Peyer's patch (tissue), 4 donors: ENCODE measurements around the gene DNAJB12. TPM values are rescaled to one million over a fixed set of nuclear protein-coding genes. Genes with fewer than 3 reads are reported as not detected.
A peak's percentile ranks its signal among the peaks of the same experiment; 100 is the strongest.

Experiments
- DNase-seq, 3 donors: peaks; one replicate each; pipeline ENCODE4 v3.0.0-alpha.2; 2017 to 2019
- H3K27ac ChIP-seq, 4 donors: fragments of 200-600 bp; sonication (generic); one replicate each; pipeline ENCODE4 v1.5.1; 2016 to 2019
- H3K27me3 ChIP-seq, 2 donors: fragments of 200-600 bp; sonication (generic); one replicate each; pipeline ENCODE4 v1.5.1; 2019
- H3K36me3 ChIP-seq, 3 donors: fragments of 200-600 bp; sonication (generic); one replicate each; pipeline ENCODE4 v1.5.1; 2016 to 2019
- H3K4me1 ChIP-seq, 4 donors: fragments of 200-600 bp; sonication (generic); one replicate each; pipeline ENCODE4 v1.5.1; 2016 to 2019
- H3K4me3 ChIP-seq, 4 donors: fragments of 200-600 bp; sonication (generic); 1 replicate in 3 of 4; 2 replicates in 1 of 4; pipeline ENCODE4 v1.5.1; 2016 to 2019; ENCODE audit warnings: mild to moderate bottlenecking in 1 of 4
- H3K9me3 ChIP-seq, 4 donors: fragments of 200-600 bp; sonication (generic); one replicate each; pipeline ENCODE4 v1.5.1; 2016 to 2019; ENCODE audit warnings: mild to moderate bottlenecking in 1 of 4
- CTCF ChIP-seq, 6 experiments: fragments of 450-650 bp in 4 of 6; fragments of 200-600 bp in 2 of 6; sonication (generic) in 1 of 6; IDR thresholded peaks; one replicate each; pipeline ENCODE4 v1.5.1; 2017 to 2019; ENCODE audit warnings: antibody characterized with exemption in 6 of 6, mild to moderate bottlenecking in 3 of 6, moderate library complexity in 1 of 6
- POLR2A ChIP-seq, 2 donors: fragments of 450-650 bp; IDR thresholded peaks; one replicate each; pipeline ENCODE4 v1.5.1; 2017; ENCODE audit warnings: antibody characterized with exemption in 2 of 2, mild to moderate bottlenecking in 2 of 2, moderate library complexity in 2 of 2
- total RNA-seq, 4 donors: library from RNA; depleted of rRNA; stranded (reverse); fragments of >200 nt; gene quantifications; one replicate each; pipeline ENCODE4 v1.1.0, GENCODE V29; 2016

DNAJB12 gene
- total RNA-seq, 4 donors from 2014 or later = 33.0 to 54.1 (median 47.2) TPM

GRCh38 chr10:72318418-72319262 lies 36.1 kb downstream of the DNAJB12 start:
- H3K4me1 ChIP-seq = peaks cover 9 to 67% (median 52%) of the 10 kb centered on the region in 4 donors
- peak overlapping the region; percentile 35 to 56 (median 50) for H3K4me3 ChIP-seq
- H3K27me3 ChIP-seq = no peaks in the 10 kb centered on the region
- TF ChIP-seq POLR2A (IDR thresholded peaks at IDR 0.05) (no peak), CTCF (IDR thresholded peaks at IDR 0.05) (no peak)
- no peak for DNase-seq
- H3K9me3 ChIP-seq = no peaks in the 10 kb centered on the region
- H3K27ac ChIP-seq = peak overlapping the region; percentile 83 to 97 (median 94)
- H3K36me3 ChIP-seq = no peaks in the 10 kb centered on the region

GRCh38 chr10:72316748-72317435 lies 37.8 kb downstream of the DNAJB12 start:
- Histone ChIP-seq H3K27ac (peak overlapping the region; percentile 48 to 89 (median 64)), H3K4me1 (peaks cover 9 to 61% (median 44%) of the 10 kb centered on the region in 4 donors), H3K27me3 (no peaks in the 10 kb centered on the region)

GRCh38 chr10:72316386-72316700 lies 38.4 kb downstream of the DNAJB12 start:
- Histone ChIP-seq H3K4me3 (no peak overlapping the region), H3K27ac (peak overlapping the region; percentile 48 to 89 (median 64)), H3K9me3 (no peaks in the 10 kb centered on the region), H3K4me1 (peaks cover 9 to 59% (median 43%) of the 10 kb centered on the region in 4 donors), H3K36me3 (no peaks in the 10 kb centered on the region), H3K27me3 (no peaks in the 10 kb centered on the region)
- no peak for DNase-seq
- no peak for TF ChIP-seq CTCF (IDR thresholded peaks at IDR 0.05)
- no peak for TF ChIP-seq POLR2A (IDR thresholded peaks at IDR 0.05)

More at GRCh38 chr10:72316748-72317435, 37.8 kb downstream of the DNAJB12 start:
- TF ChIP-seq CTCF (IDR thresholded peaks at IDR 0.05) = no peak
- no peak for TF ChIP-seq POLR2A (IDR thresholded peaks at IDR 0.05)
- DNase-seq = peak; percentile 85 to 92 (median 87)
- no peaks in the 10 kb centered on the region for H3K36me3 ChIP-seq
- H3K9me3 ChIP-seq = no peaks in the 10 kb centered on the region
- H3K4me3 ChIP-seq = no peak overlapping the region

- H3K4me3 ChIP-seq = no peak overlapping the region
- peaks cover 9 to 54% (median 38%) of the 10 kb centered on the region in 4 donors for H3K4me1 ChIP-seq
- peak overlapping the region; percentile 48 to 89 (median 64) for H3K27ac ChIP-seq
- TF ChIP-seq POLR2A (IDR thresholded peaks at IDR 0.05) (peak in 1 of 2 donors; percentile 30), CTCF (IDR thresholded peaks at IDR 0.05) (no peak)
- H3K27me3 ChIP-seq = no peaks in the 10 kb centered on the region
- DNase-seq = peak in 1 of 3 donors; percentile 52
- H3K9me3 ChIP-seq = no peaks in the 10 kb centered on the region
- no peaks in the 10 kb centered on the region for H3K36me3 ChIP-seq
Measured at GRCh38 chr10:72315611-72316385, 38.9 kb downstream of the DNAJB12 start.

GRCh38 chr10:72315054-72315453 lies 39.7 kb downstream of the DNAJB12 start:
- no peaks in the 10 kb centered on the region for H3K36me3 ChIP-seq

More at GRCh38 chr10:72315054-72315453, 39.7 kb downstream of the DNAJB12 start:
- Histone ChIP-seq H3K27ac (peak overlapping the region in 3 of 4 donors; percentile 7 to 89 (median 70)), H3K4me1 (peaks cover 9 to 52% (median 32%) of the 10 kb centered on the region in 4 donors), H3K27me3 (no peaks in the 10 kb centered on the region), H3K4me3 (no peak overlapping the region), H3K9me3 (no peaks in the 10 kb centered on the region)
- no peak for DNase-seq
- TF ChIP-seq CTCF (IDR thresholded peaks at IDR 0.05) (no peak), POLR2A (IDR thresholded peaks at IDR 0.05) (no peak)
